K562 (cell line): ENCODE measurements around the gene TMEM126A. TPM values are rescaled to one million over a fixed set of nuclear protein-coding genes. Genes with fewer than 3 reads are reported as not detected.

Source experiments
- CEBPG ChIP-seq, 3 experiments: fragments of 200-800 bp in 1 of 3; sonication (Bioruptor generic) in 1 of 3; sonication (generic) in 1 of 3; formaldehyde crosslinking in 1 of 3; IDR thresholded peaks in 2 of 3; conservative IDR thresholded peaks in 1 of 3; 2 replicates each; pipeline versions ENCODE4 v1.6.1 to v1.8.0; 2016 to 2022; ENCODE audit warnings: missing compliant biosample characterization in 2 of 3, missing genetic modification characterization in 2 of 3, mild to moderate bottlenecking in 1 of 3, missing genetic modification reagents in 1 of 3
- EGR1 ChIP-seq: fragments of 450-650 bp; conservative IDR thresholded peaks from 2 replicates; pipeline ENCODE4 v1.6.1; 2017; ENCODE audit warnings: mild to moderate bottlenecking
- GTF2A2 ChIP-seq: IDR thresholded peaks from 2 replicates; pipeline ENCODE4 v1.6.1; 2016; ENCODE audit warnings: mild to moderate bottlenecking, missing genetic modification characterization, missing compliant biosample characterization
- MGA ChIP-seq: fragments of 450-650 bp; IDR thresholded peaks from 2 replicates; pipeline ENCODE4 v1.6.1; 2016; ENCODE audit warnings: mild to moderate bottlenecking, moderate library complexity
- MLX ChIP-seq, 2 experiments: fragments of 450-650 bp in 1 of 2; sonication (generic) in 1 of 2; formaldehyde crosslinking; conservative IDR thresholded peaks; 2 replicates each; pipeline versions ENCODE4 v1.4.0 to v1.8.1; 2020 to 2022; ENCODE audit warnings: mild to moderate bottlenecking in 1 of 2, missing genetic modification reagents in 1 of 2
- UBTF ChIP-seq, 2 experiments: IDR thresholded peaks; 2 replicates each; pipeline ENCODE4 v1.6.1; 2012; ENCODE audit warnings: improper control_type of control experiment in 2 of 2, low read depth in 2 of 2, low read length in 2 of 2, borderline replicate concordance in 1 of 2
- ZNF12 ChIP-seq: sonication (generic); formaldehyde crosslinking; IDR thresholded peaks from 2 replicates; pipeline ENCODE4 v1.4.0; 2020; ENCODE audit warnings: mild to moderate bottlenecking, missing genetic modification reagents
- polyA plus RNA-seq, 8 experiments: library from polyadenylated mRNA; depleted of rRNA in 4 of 8; stranded (reverse) in 5 of 8; unstranded in 3 of 8; fragments of >200 nt; fragmentation: Nextera tagmentation in 2 of 8; fragmentation: Illumina TruSeq in 1 of 8; extraction: Ambion mirVana in 2 of 8; extraction: Trizol in 1 of 8; gene quantifications; 2 replicates each; pipeline versions ENCODE4 v1.2.1 to v1.2.3, GENCODE V29; 2011 to 2014; ENCODE audit warnings: inconsistent platforms in 1 of 8, missing spikeins in 1 of 8
- total RNA-seq, 7 experiments: library from RNA; depleted of rRNA in 6 of 7; stranded (reverse); fragments of >200 nt in 6 of 7; fragmentation: Illumina TruSeq in 2 of 7; extraction: Trizol in 2 of 7; gene quantifications; 2 replicates each; pipeline versions ENCODE4 v1.2.1 to v1.2.3, GENCODE V29; 2011 to 2021; ENCODE audit warnings: low replicate concordance in 1 of 7
- TF ChIP-seq, protein P1 (sequence below): sonication (generic); formaldehyde crosslinking; IDR thresholded peaks from 2 replicates; pipeline ENCODE4 v1.4.0; 2020; ENCODE audit warnings: mild to moderate bottlenecking, missing genetic modification reagents

Gene TMEM126A
- total and polyA plus RNA-seq, 9 of the 15 experiments (the other 6 are each of a cell fraction or from before 2014, with no cell fraction given): 19.3 to 154 (median 56.3) TPM

DNA sequence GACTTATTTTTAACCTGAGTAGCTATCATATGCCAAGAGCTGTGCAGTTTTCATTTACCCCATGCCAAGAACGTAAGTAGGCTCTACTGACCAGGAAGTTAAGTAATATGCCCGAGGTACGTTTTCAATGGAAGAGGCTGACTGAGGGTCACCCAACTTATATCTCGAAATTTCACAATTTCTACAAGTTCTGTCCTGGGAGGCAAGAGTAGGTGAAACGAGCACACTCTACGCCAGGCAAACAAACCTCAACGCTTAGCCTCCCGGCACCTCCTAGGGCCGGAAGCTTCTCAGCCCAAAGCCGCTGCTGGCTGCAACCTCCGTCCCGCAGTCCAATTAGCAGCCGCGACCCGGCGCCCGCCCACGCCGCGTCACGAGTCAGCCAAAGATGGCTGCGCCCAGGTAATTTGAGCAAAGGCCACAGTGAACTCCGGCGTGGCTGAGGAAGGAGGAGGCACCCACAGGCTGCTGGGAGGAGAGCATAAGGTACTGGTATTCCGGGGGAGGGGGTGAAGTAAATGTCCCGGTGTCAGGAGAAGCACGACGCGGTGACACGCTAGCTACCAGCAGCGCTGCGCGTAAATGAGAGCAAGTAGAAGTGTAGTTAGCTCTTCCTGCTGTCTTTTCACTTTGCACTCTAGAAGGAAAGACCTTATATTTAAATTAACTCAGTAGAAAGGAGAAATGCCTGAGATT, at the start of gene TMEM126A (continued):
- TF ChIP-seq MGA (peak; percentile 31; the same call in 1 of the 2 replicates), CEBPG (CRISPR knock-in tag; IDR thresholded peaks at IDR 0.05) (no peak), CEBPG (tag; conservative IDR thresholded peaks at IDR 0.05 in 1 of 2, IDR thresholded peaks at IDR 0.05 in 1 of 2) (peak; percentile 45 to 73; a peak in 3 of 4 replicates), ZNF12 (CRISPR knock-in tag) (0 out of 2 replicates have a peak, but pooled peaks have one; percentile 80), UBTF (IDR thresholded peaks at IDR 0.05; ENCODE audit: borderline replicate concordance in 1 of 2, low read depth in 2 of 2, low read length in 2 of 2) (peak in 1 of 2 experiments; percentile 76; a peak in 1 of 4 replicates), EGR1 (peak; percentile 97), MLX (CRISPR knock-in tag; conservative IDR thresholded peaks at IDR 0.05) (0 out of 4 replicates have a peak, but pooled peaks of 1 of the 2 experiments have one; percentile 13), GTF2A2 (tag) (no peak)
- TF ChIP-seq, protein P1, sequence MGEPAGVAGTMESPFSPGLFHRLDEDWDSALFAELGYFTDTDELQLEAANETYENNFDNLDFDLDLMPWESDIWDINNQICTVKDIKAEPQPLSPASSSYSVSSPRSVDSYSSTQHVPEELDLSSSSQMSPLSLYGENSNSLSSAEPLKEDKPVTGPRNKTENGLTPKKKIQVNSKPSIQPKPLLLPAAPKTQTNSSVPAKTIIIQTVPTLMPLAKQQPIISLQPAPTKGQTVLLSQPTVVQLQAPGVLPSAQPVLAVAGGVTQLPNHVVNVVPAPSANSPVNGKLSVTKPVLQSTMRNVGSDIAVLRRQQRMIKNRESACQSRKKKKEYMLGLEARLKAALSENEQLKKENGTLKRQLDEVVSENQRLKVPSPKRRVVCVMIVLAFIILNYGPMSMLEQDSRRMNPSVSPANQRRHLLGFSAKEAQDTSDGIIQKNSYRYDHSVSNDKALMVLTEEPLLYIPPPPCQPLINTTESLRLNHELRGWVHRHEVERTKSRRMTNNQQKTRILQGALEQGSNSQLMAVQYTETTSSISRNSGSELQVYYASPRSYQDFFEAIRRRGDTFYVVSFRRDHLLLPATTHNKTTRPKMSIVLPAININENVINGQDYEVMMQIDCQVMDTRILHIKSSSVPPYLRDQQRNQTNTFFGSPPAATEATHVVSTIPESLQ: 0 out of 2 replicates have a peak, but pooled peaks have one; percentile 53
